ENCODE measurements around the gene OFD1.
A peak's percentile ranks its signal among the peaks of the same experiment; 100 is the strongest.

The OFD1 gene

DNA sequence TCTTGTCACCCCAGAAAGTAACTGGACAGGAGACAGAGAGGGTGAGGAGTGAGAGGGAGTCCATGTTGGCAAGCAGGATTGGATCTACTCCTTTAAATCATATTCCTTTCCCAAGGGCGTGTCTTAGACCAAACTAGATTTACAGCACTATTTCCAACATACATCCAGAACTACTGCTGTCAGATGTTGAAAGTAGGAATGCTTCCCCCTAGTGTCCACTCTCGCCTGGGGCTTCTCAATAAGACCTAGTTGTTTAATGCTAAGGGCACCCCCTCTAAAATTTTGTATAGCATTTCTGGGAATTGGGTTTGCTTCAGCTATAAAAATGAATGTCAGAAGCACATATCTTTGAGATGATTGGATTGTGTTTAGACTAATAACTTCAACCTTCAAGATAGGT, 13.3 kb downstream of the OFD1 start:
- TF ChIP-seq, protein P1, sequence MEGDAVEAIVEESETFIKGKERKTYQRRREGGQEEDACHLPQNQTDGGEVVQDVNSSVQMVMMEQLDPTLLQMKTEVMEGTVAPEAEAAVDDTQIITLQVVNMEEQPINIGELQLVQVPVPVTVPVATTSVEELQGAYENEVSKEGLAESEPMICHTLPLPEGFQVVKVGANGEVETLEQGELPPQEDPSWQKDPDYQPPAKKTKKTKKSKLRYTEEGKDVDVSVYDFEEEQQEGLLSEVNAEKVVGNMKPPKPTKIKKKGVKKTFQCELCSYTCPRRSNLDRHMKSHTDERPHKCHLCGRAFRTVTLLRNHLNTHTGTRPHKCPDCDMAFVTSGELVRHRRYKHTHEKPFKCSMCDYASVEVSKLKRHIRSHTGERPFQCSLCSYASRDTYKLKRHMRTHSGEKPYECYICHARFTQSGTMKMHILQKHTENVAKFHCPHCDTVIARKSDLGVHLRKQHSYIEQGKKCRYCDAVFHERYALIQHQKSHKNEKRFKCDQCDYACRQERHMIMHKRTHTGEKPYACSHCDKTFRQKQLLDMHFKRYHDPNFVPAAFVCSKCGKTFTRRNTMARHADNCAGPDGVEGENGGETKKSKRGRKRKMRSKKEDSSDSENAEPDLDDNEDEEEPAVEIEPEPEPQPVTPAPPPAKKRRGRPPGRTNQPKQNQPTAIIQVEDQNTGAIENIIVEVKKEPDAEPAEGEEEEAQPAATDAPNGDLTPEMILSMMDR (IDR thresholded peaks at IDR 0.05), result 0 out of 2 replicates have a peak, but pooled peaks have one; percentile 22
- no peak for TF ChIP-seq ZFX (IDR thresholded peaks at IDR 0.05; ENCODE audit: borderline replicate concordance)
- H3K27ac ChIP-seq, result no peak overlapping the region

DNA sequence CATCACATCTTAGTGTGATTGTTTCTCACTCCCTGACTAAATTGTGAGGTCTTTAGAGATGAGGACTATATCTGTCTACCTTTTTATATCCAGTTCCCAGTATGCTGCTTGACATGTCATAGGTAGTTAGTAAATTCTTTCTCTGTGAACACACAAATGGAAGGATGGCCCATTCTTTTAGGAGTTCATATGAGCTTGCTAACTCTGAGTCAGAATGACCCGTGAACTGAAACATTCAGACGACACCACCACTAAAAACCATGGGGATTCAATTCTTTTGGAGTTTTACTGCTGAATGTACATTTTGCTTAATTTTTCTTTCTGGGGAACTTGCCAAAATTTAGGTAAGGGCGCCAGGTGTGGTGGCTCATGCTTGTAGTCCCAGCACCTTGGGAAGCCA, 13.9 kb downstream of the OFD1 start:
- no peak overlapping the region for H3K27ac ChIP-seq
- no peak for TF ChIP-seq ZFX (IDR thresholded peaks at IDR 0.05; ENCODE audit: borderline replicate concordance)
- TF ChIP-seq, protein P1 (IDR thresholded peaks at IDR 0.05), result no peak

DNA sequence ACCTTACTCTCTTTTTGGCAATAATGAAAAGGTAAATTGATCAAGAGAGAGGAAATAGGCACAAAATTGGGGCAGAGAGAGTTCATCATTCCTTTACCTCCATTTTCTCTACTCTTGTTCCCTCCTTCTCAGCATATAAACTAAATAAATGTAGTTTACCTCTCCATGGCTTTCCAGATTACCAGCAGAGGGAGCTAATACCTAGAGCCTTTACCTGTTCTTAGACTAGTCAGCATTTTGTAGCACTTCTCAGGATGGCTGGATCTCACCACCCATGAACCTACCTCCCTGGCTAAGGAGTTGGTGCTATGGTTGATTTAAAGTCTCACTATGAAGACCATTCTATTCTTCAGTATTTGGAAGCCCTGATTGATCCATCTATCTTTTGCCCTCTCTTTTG, 15.7 kb downstream of the OFD1 start:
- TF ChIP-seq, protein P1 (IDR thresholded peaks at IDR 0.05), result peak; percentile 71
- TF ChIP-seq ZFX (IDR thresholded peaks at IDR 0.05; ENCODE audit: borderline replicate concordance), result no peak
- no peak overlapping the region for H3K27ac ChIP-seq

DNA sequence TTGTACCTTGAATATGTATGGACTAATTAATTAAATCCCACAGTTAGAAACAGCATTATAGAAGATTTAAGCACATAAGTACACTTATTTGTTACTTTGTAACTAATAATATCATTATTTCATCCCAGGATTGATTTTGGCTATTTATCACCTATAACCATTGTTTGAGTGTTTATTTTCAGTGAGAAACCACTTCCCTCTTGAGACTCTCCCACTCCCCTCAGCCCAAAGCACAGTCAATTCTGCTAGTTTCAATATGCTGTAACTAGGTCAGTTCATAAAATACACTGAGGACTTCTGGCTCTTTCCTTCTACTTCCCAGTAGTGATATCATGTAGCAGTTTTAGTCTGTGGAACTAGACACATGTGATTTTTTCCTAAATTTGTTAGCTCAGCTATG, 16.3 kb downstream of the OFD1 start:
- H3K27ac ChIP-seq, result no peak overlapping the region
- TF ChIP-seq, protein P1 (IDR thresholded peaks at IDR 0.05), result no peak
- TF ChIP-seq ZFX (IDR thresholded peaks at IDR 0.05; ENCODE audit: borderline replicate concordance), result no peak

DNA sequence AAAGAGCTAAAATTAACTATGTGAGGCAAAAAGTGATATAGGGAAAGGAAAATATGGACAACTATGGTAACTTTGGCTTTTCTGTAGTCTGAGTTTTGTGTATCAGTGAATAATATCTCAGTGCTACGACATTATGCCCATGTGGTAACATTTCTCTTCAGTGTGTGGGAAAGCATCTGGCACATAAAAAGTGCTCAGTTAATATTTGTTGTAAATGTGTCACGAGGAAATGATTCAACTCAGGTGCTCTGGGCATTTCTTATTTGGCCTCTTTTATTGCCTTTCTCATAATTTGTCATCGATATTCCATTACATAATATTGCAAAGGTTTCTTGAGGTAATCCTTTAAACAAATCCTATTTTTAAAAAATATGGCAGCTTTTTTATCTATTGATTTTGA, 17.6 kb downstream of the OFD1 start:
- TF ChIP-seq, protein P1 (IDR thresholded peaks at IDR 0.05), result no peak
- no peak for TF ChIP-seq ZFX (IDR thresholded peaks at IDR 0.05; ENCODE audit: borderline replicate concordance)
- no peak overlapping the region for H3K27ac ChIP-seq

DNA sequence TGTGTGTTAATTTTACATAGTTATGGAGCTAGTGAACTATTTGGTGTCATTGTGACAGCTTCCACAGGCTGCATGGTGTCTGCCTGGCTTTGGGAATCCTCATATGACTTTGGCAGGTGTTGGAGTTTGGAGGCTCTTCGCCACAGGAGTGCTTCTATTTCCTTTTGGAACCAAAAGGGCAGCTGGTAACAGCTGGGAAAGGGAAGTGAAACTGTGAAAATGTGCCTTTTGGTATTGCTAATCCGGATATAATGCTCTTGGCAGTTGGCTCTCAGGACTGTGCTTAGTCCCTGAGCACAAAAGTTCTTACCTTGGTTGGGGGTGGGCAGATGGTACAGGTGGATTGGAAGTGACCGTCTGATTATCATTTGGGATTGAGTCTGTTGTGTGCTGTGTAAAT, 18.1 kb downstream of the OFD1 start:
- no peak overlapping the region for H3K27ac ChIP-seq
- no peak for TF ChIP-seq ZFX (IDR thresholded peaks at IDR 0.05; ENCODE audit: borderline replicate concordance)
- TF ChIP-seq, protein P1 (IDR thresholded peaks at IDR 0.05), result no peak

DNA sequence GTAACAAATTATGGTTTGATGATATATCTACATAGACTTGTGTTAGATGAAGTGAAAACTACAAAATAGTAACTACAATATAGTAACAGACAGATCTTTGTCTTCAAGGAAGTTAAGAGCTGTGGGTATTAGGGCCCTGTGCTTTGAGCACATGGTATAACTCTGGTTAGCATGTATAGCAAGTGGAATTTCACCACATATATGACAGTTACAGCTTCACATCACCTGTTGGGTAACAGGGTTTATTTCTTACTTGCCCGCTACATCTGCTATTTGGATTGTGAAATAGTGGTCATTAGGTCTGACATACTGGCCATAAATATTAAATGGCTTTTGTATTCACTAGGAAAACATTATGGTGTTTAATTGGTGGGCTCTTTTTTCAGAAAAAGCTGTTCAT, 20.2 kb downstream of the OFD1 start:
- no peak overlapping the region for H3K27ac ChIP-seq
- TF ChIP-seq, protein P1 (IDR thresholded peaks at IDR 0.05), result no peak
- no peak for TF ChIP-seq ZFX (IDR thresholded peaks at IDR 0.05; ENCODE audit: borderline replicate concordance)
